DOHH2 (cell line): ENCODE results near the gene CYP2A7.

Source experiments
- CTCF ChIP-seq: fragments of 200-600 bp; sonication (generic); IDR thresholded peaks from one replicate; pipeline ENCODE4 v1.5.1; 2014; ENCODE audit warnings: antibody characterized with exemption, mild to moderate bottlenecking, low read depth, low read length; ENCODE audit not compliant: poor library complexity, severe bottlenecking
- EZH2phosphoT487 ChIP-seq: fragments of 200-600 bp; sonication (generic); IDR thresholded peaks from 2 replicates; pipeline ENCODE4 v1.6.1; 2017; ENCODE audit warnings: borderline replicate concordance, mild to moderate bottlenecking, antibody characterized with exemption, low read length, moderate library complexity, mixed read lengths

DNA sequence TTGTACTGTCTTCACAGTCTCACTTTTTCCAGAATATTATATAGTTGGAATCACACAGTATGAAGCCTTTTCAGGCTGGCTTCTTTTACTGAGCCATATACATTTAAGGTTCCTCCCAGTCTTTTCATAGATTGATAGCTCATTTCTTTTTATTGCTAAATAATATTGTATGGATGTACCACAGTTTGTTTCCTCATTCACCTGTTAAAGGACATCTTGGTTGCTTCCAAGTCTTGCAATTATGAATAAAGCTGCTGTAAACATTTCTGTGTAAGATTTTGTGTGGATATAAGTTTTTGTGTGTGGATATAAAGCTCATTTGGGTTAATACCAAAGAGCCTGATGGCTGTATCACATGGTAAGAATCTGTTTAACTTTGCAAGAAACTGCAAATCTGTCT, 24.5 kb upstream of the CYP2A7 start:
- no peak for TF ChIP-seq CTCF
- no peak for TF ChIP-seq EZH2phosphoT487
